LNCAP (cell line): Measurements from ENCODE around the gene CTSD.

Experiments used
- CTCF ChIP-seq: fragments of 450-650 bp; IDR thresholded peaks from 2 replicates; pipeline ENCODE4 v1.5.1; 2017; ENCODE audit warnings: mild to moderate bottlenecking

The CTSD gene

GRCh38 chr11:1761857-1762536 is 1.7 kb downstream of the CTSD start:
- no peak for TF ChIP-seq CTCF

GRCh38 chr11:1761110-1761856 is 2.4 kb downstream of the CTSD start:
- TF ChIP-seq CTCF: no peak

GRCh38 chr11:1760351-1761109 is 3.2 kb downstream of the CTSD start:
- no peak for TF ChIP-seq CTCF

GRCh38 chr11:1759851-1760220 is 3.9 kb downstream of the CTSD start:
- no peak for TF ChIP-seq CTCF

GRCh38 chr11:1759151-1759850 is 4.4 kb downstream of the CTSD start:
- TF ChIP-seq CTCF: no peak

- no peak for TF ChIP-seq CTCF
Measured at GRCh38 chr11:1758611-1759150, 5.0 kb downstream of the CTSD start.
